ENCODE measurements around the gene ZNF232.

DNA sequence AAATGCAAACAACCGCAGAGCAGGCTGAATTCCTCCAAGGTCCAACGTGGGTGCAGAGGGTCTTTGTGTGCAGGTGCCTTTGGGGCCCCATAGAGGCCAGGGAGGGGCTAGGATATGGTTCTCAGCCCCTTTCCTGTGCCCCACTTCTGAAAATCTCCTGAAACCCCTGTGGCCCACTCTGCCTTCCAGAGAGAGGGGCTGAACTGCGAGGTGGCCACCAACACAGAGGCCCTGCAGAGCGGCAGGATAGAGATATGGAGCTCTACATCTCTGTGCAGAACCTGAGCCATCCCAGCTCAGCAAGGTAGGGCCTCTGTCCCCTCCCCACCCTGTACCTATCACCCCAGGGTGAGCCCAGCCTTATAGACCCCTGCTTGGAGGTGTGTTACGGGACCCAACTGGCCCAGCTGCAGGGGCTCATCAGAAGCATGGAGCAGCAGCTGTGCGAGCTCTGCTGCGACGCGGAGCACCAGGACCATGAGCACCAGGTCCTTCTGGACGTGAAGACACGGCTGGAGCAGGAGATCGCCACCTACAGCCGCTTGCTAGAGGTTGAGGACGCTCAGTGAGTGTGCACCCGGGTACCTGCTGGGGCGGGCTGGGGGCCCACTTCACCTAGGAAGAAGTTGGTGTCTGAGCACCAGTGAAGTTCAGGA, 9.6 kb upstream of the ZNF232 start:
- TF ChIP-seq, protein P1, sequence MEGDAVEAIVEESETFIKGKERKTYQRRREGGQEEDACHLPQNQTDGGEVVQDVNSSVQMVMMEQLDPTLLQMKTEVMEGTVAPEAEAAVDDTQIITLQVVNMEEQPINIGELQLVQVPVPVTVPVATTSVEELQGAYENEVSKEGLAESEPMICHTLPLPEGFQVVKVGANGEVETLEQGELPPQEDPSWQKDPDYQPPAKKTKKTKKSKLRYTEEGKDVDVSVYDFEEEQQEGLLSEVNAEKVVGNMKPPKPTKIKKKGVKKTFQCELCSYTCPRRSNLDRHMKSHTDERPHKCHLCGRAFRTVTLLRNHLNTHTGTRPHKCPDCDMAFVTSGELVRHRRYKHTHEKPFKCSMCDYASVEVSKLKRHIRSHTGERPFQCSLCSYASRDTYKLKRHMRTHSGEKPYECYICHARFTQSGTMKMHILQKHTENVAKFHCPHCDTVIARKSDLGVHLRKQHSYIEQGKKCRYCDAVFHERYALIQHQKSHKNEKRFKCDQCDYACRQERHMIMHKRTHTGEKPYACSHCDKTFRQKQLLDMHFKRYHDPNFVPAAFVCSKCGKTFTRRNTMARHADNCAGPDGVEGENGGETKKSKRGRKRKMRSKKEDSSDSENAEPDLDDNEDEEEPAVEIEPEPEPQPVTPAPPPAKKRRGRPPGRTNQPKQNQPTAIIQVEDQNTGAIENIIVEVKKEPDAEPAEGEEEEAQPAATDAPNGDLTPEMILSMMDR (IDR thresholded peaks at IDR 0.05): no peak
- TF ChIP-seq ZFX (IDR thresholded peaks at IDR 0.05; ENCODE audit: borderline replicate concordance): no peak

Data from 22Rv1 (cell line).